ENCODE results near the gene ATP13A2.
"Not testable (repeated sequence)": the region's sequence is repeated elsewhere in the genome, so short reads cannot be mapped to it uniquely, and the experiment has no call there.

ATP13A2 gene

DNA sequence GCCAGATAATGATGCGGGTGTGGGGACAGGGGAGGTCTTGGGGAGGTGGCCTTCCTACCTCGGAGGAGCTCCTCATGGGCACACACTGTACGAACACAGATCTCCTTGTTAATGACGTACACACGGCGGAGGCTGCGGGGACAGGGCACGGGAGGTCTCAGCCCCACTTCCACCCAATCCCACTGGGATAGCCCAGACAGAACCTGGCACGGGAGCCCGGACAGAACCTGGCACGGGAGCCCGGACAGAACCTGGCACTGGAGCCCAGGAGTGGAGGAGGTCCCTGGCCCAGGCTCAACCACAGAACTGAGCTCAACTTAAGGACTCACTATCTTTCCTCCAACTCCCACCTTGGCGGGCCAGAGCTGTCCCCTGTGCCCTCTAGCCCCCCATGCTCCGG lies 36.5 kb downstream of the ATP13A2 start:
- DNase-seq = no peak

DNA sequence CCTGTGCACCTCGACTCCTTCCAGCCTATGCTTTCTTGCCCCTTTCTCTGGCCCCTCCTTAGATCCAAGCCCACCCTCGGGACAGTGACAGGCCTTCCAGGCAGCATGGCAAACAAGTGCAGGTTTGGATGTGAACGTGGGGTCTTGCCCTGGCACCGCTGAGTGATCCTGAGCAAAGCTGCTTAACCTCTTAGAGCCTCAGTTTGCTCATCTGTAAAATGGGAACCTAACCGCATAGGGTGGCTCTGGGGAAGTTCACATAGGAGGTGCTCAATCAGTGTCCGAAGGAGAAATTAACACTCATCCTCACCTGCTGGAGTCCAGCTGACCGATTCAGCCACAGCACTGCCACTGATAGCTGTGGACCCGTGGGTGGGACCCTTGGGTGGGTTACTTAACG lies 38.5 kb downstream of the ATP13A2 start:
- no peak for DNase-seq

DNA sequence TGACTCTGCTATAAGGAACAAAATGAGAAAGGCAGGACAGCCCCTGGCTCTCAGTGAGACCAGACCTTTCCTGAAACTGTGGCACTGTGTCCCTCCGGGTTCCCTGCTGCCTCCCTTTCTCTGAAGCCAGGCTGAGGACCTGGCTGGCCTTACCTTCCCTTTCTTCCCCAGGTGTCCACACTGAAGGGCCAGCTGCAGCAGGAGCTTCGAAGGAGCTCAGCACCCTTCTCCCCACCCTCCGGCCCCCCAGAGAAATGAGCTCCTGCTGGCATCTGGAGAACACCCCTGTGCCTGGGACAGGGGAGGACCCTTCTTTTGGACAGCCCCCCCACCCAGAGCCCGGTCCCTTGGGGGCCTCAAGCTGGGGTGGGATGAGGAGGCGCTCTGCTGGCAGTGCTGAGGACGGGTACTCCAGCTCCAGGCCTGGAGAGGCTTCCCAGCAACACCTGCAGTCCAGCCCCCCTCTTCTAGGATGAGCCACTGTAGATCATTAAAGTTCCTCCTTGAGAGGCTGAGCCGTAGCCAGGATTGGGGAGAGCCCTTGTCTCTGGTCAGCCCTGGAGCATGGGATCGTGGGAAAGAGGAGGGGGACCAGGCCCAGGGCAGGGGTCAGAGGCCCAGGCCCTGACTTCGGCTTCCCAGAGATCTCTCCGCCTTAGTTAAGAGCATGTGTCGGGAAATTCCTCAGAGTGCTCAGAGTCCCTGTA lies 39.4 kb downstream of the ATP13A2 start:
- no peak for DNase-seq

DNA sequence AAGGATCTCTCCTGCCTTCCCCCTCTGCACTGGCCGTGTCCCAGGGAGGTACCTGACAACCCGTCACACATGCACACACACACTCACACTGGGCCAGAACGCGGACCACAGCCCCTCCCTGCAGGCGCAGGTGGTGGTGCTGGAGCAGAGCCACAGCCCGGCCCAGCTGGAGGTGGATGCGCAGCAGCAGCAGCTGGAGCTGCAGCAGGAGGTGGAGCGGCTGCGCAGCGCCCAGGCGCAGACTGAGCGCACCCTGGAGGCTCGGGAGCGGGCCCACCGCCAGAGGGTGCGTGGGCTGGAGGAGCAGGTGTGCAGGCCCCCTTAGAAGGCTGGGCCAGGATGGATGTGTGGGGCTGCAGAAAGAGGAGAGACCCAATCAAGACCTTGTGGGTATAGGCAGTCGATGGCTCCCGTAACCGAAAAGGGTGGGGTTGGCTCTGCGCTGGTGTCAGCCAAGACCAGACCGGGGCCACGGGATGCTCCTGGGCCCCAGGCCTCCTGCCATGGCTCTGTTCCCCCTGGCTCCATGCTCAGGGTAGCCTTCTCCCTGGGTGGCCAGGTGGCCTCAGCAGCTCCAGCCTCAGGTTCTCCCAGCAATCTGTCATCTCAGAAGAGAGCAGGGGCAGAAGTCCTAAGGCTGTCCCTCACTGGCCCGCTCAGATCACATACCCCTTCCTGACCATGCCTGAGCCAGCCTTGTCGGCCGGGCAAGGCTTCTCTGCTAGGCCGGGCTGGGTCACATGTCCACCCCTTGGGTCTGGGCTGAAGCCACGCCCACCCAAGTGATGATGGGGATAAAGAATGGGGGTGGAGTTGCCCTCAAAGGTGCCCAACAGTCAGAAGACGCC lies 40.2 kb downstream of the ATP13A2 start:
- DNase-seq = no peak

DNA sequence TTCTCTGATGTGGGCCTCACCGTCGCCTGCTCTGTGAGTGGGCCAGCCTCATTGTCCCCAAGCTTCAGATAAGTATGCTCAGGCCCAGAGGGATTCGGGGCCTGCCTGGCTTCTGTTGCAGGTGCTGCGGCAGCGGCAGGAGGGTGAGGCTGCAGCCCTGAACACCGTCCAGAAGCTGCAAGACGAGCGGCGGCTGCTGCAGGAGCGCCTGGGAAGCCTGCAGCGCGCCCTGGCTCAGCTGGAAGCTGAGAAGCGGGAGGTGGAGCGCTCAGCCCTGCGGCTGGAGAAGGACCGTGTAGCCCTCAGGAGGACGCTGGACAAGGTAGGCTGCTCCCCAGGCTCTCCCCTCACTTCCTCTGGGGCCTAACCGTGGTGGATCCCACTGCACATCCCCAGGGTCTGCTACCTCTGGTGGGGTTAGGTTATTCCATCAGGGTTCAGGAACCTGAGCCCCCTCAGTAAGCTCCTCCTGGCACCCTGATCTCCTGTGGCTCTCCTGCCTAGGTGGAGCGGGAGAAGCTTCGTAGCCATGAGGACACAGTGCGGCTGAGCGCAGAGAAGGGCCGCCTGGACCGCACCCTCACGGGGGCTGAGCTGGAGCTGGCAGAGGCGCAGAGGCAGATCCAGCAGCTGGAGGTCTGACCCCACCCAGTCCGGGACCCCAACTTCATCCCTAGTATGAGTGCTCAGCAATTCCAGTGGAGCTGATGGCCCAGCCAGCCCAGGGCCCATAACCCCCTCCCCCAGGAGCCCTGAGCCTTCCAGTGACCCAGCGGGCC lies 41.4 kb downstream of the ATP13A2 start:
- DNase-seq = no peak

DNA sequence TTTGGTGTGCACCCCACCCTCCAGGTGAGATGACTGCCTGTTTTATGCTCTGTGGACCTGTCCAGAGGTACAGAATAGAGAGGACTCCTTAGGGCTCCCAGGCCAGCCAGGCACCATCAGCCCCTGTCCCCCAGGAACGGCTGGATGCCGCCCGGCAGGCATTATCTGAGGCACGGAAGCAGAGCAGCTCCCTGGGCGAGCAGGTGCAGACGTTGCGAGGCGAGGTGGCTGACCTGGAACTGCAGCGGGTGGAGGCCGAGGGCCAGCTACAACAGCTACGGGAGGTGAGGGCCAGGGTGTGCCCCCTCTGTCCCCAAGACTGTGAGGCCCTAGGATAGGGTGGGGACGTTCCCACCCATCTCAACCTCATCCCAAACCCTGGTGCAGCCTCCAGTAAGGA lies 42.1 kb downstream of the ATP13A2 start:
- DNase-seq = no peak

DNA sequence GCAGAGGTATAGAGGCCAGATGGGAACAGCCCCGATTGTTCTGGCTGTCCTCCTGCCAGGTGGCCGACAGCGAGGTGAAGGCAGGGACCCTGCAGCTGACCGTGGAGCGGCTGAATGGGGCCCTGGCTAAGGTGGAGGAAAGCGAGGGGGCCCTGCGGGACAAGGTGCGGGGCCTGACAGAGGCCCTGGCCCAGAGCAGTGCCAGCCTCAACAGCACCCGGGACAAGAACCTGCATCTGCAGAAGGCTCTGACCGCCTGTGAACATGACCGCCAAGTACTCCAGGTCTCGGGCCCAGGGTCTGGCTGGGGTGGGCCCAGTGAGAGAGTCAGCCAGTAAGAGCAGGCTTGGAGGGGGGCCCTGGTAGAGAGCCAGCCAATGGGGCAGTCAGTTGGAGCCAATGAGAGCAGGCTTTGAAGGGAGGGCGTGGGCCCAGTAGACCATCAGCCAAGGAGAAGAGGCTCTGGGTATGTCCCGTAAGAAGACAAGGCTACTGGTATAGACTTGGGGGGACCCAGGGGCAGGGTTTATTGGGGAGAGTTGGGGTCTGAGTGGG lies 42.6 kb downstream of the ATP13A2 start:
- DNase-seq = no peak

DNA sequence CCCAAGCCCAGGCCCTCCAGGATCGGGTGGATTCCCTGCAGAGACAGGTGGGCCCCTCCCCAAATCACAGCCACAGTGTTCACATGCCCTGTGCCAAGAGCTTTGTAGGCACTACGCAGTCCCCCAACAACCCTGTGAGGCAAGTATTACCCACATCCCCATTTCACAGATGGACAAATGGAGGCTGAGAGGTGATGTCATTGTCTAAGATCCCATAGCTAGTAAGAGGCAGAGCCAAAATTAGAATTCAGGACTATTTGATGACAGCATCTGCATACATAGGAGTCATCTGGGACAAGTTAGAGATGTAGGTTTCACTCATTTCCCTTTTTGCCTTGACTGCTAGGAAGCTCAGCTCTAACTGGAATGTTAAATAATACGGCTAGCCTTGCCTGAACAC lies 43.4 kb downstream of the ATP13A2 start:
- no peak for DNase-seq

DNA sequence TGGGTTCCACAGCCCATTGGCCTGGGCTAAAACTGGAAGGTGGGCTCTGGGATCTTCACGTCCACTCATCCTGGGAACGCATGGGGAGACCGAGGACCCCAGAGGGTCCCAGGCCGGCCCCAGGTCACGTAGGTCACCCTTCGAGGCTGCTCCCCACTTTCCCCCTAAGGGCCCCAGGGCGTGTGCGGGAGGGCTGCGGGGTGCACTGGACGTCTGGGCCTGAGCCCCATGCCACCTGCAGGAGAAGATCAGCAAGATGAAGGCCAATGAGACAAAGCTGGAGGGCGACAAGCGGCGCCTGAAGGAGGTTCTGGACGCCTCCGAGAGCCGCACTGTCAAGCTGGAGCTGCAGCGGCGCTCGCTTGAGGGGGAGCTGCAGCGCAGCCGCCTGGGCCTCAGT lies 43.8 kb downstream of the ATP13A2 start:
- no peak for DNase-seq

DNA sequence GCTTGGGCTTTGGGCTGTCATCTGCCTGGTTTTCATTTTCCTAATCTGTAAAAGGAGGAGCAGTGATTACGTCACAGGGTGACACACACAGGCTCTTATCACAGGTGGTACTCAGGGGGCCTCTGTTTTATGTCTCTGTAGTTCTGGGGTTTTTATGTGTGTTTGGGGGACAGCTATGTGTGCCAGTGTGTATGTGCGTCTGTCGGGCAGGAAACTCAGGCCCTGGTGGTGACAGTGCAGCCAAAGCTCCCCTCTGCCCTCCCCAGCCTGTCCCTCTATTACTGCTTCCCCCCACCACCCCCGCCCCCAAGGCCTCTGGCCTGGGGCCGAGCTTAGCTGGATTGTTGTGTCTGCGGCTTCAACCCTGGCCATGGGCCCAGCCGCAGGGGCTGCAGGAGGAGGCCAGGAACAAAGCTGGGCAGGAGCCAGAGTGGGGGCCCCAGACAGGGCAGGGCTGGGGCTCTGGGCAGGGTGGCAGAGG lies 44.6 kb downstream of the ATP13A2 start:
- no peak for DNase-seq

DNA sequence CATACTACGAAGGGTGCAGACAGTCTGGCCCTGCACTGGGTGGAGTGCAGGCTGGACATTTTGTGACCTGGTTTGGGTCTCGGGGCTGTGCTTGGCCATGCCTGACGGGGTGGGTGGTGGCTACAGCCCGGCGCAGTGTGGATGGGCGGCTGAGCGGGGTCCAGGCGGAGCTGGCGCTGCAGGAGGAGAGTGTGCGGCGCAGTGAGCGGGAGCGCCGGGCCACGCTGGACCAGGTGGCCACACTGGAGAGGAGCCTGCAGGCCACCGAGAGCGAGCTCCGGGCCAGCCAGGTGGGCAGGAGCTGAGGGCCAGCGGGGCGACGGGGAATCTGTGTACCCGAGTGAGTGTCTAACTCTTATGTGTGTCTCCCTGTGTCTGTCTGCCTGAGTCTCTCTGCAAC lies 45.4 kb downstream of the ATP13A2 start:
- DNase-seq = no peak

DNA sequence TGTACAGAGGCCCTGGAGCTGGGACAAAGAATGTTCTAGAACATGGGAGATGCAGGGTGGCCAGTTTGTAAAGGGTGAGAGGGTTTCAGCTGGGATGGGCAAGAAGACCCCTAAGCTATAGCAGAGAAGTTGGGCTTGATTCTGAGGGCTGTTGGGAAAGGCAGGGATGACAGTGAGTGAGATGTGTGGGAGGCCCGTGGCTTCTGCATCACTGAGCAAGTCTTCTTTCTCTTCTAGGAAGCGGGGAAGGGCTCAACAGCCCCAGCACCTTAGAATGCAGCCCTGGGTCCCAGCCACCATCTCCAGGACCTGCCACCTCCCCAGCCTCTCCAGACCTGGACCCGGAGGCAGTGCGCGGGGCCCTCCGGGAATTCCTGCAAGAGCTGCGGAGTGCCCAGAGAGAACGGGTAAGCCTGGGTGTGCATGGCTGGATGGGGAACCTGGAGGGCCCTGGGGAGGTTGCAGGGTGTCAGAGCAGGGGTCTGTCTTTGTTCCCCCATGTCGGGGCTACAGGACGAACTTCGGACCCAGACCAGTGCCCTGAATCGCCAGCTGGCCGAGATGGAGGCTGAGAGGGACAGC lies 46.2 kb downstream of the ATP13A2 start:
- no peak for DNase-seq

DNA sequence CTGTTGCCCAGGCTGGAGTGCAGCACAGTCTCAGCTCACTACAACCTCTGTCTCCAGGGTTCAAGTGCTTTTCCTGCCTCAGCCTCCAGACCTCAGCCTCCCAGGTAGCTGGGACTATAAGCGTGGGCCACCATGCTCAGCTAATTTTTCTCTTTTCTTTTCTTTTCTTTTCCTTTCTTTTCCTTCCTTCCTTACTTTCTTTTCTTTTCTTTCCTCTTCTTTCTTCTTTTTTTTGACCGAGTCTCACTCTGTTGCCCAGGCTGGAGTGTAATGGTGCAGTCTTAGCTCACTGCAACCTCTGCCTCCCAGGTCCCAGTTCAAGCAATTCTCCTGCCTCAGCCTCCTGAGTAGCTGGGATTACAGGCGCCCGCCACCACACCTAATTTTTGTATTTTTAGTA lies 47.6 kb downstream of the ATP13A2 start:
- DNase-seq = not testable (repeated sequence)

DNA sequence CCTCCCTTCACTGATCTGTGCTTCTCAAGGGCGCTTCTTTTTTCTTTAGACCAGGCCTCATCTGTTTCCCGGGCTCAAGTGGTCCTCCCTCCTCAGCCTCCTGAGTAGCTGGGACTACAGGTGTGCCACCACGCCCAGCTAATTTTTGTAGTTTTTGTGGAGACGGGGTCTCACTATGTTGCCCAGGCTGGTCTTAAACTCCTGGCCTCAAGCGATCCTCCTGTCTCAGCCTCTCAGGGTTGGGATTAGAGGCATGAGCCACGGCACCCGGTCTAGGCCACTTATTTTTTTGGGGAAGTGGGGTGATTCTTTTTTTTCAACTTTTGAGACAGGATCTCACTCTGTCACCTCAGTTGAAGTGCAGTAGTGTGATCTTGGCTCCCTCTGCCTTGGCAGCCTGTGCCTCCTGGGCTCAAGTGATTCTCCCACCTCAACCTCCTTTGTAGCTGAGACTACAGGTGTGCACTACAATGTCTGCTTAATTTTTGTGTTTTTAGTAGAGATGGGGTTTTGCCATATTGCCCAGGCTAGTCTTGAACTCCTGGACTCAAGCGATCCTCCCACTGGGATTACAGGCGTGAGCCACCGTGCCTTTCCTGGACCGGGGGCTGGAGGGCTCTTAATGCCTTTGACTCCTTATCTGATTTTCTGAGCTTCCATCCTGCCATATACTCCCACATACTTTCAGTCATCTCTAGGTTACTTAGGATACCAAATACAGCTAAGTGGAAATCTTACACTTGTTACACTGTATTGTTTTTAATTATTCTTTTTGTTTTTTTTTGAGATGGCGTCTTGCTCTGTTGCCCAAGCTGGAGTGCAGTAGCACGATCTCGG lies 50.2 kb downstream of the ATP13A2 start:
- no peak for DNase-seq

DNA sequence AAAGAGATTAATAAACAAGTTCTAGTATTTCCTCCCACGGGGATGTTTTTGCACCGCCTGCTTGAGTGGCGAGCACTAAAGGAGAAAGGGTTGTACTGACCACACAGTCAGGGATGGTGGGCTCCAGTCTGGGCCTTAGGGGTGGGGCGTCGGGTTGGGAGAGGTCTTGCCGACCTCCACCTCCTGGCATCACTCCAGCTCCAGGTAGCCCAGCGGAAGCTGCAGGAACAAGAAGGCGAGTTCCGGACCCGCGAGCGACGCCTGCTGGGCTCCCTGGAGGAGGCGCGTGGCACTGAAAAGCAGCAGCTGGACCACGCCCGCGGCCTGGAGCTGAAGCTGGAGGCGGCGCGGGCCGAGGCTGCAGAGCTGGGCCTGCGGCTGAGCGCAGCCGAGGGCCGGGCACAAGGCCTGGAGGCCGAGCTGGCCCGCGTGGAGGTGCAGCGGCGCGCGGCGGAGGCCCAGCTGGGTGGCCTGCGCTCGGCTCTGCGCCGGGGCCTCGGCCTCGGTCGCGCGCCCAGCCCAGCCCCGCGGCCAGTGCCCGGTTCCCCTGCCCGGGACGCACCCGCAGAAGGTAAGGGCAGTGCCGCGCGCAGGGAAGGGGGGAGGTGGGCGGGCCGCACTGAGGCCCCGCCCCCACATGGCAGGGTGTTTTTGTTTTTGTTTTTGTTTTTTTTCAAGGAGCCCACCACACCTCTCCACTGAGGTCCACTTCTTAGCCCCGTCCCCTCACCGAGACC lies 51.0 kb downstream of the ATP13A2 start:
- peak; percentile 79 to 80 for DNase-seq

DNA sequence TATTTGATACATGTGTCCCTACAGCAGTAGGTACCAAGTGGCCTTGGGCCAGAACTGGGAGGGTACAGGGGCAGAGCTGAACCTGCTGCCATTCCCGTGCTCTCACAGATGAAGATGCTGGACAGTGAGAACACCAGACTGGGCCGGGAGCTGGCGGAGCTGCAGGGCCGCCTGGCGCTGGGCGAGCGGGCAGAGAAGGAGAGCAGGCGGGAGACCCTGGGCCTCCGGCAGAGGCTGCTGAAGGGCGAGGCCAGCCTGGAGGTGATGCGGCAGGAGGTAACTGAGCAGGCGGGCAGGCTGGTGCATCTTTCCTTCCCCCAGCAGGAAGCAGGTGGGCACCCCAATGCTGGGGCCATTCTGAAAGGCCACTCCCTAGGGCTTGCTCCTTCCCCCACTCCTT lies 53.3 kb downstream of the ATP13A2 start:
- DNase-seq = no peak

DNA sequence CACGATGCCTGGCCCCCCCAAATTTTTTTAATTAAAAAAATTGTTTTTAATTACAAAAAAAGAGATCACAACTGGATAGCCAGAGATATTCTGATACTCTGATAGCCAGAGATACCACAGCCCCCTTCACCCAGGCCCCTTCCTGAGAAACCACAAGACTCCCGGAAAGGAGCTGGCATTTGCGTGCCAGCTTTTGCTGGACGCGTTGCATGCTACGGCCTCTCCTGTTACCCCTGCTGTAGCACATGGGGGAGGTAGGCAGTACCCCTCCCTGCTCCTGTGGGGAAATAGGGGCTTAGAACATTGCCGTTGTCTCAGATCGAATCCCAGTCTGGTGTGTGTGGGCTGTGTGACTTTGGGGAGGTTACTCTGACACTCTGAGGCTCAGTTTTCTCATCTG lies 54.0 kb downstream of the ATP13A2 start:
- DNase-seq = no peak

DNA sequence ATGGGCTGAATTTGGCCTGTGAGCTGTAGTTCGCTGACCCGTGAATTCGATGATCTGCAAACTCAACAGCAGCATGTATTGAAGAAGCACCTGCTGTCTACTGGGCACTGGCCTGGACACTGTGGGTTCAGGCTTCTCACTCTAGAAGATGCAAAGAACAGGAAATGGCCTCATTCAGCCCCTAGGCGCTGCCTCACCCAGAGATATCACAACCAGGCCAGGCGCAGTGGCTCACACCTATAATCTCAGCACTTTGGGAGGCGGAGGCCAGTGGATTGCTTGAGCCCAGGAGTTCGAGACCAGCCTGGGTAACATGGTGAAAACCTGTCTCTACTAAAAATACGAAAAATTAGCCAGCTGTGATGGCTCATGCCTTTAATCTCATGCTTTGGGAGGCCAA lies 55.0 kb downstream of the ATP13A2 start:
- no peak for DNase-seq

DNA sequence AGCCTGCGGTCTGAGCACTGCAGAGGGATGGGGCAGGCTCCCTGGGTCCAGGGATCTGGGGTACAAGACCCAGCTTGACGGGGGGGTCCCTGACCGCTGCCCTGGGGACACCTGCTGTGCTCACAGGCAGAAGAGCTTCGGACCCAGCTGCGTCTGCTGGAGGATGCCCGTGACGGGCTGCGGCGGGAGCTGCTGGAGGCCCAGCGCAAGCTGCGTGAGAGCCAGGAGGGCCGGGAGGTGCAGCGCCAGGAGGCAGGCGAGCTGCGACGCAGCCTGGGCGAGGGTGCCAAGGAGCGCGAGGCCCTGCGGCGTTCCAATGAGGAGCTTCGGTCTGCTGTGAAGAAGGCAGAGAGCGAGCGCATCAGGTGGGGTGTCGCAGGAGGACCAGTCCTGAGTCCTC lies 56.5 kb downstream of the ATP13A2 start:
- DNase-seq = no peak

DNA sequence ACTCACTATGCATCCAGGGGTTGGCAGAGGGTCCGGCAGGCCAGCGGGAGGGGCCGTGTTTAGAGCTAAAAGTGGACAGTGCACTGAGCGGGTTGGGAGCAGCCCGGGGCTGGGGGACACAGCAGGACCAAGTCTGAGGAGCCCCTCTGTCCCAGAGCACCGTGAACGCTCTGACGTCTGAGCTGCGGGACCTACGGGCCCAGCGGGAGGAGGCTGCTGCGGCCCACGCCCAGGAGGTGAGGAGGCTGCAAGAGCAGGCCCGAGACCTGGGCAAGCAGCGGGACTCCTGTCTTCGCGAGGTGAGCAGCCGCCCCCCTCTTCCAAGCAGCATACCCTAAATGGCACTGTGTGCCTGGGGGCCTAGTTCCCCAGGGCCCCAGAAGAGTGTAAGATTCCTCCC lies 57.1 kb downstream of the ATP13A2 start:
- no peak for DNase-seq

DNA sequence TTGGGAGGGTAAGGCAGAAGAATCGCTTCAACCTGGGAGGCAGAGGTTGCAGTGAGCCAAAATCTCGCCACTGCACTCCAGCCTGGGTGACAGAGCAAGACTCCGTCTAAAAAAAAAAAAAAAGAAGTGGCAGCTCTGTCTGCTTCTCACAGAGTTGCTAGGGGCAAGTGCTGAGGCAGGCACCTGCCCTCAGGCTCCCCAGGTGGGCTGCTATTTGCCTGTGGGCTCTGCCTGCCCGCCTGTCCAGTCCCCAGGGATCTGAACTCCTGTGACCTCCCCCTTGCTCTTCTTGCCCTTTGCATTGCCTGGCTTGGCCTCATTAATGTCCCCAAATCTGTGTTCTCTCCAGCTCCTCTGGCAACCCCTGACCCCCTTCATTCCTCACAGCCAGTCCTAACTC lies 59.4 kb downstream of the ATP13A2 start:
- DNase-seq = not testable (repeated sequence)

All from CD4-positive, alpha-beta T cell treated with Interleukin-4 for 1 hour (primary cell).